GM12873 (cell line): ENCODE results near the gene SRGN.

Source experiments
- TF ChIP-seq, protein P1 (sequence below): IDR thresholded peaks from 2 replicates; pipeline ENCODE4 v1.5.1; 2012; ENCODE audit warnings: low read depth, mild to moderate bottlenecking, moderate library complexity, low read length, control low read depth; ENCODE audit not compliant: insufficient read depth; ENCODE audit errors: missing control alignments

Gene SRGN

DNA sequence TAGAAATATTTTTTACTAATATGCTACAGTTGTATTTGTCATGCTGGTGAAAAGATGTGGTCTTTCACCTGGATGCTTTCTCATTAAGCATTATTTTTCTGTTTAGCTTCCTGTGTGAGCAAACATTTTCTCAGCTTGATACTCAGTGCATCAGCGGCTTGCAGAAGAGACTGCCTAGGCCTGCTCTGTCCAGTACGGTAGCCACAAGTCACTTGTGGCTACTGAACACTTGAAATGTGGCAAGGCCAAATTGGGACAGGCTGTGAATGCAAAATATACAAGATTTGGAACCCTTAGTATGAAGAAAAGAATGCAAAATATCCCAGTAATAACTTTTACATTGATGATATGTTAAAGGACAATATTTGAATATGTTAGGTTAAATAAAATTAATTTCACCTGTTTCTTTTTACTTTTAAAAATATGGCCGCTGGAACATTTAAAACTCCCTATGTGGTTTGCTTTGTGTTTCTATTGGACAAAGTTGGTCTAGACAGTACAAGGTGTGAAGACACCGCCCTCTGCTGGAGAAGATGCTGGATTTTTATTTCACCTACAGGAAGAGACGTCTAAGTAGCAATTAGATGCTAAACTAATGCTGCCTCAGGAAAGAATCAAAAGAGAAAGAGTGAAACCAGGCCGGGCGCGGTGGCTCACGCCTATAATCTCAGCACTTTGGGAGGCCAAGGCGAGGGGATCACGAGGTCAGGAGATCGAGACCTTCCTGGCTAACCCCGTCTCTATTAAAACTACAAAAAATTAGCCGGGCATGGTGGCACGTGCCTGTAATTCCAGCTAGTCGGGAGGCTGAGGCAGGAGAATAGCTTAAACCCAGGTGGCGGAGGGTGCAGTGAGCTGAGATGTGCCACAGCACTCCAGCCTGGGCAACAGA lies 5.3 kb downstream of the SRGN start:
- TF ChIP-seq, protein P1, sequence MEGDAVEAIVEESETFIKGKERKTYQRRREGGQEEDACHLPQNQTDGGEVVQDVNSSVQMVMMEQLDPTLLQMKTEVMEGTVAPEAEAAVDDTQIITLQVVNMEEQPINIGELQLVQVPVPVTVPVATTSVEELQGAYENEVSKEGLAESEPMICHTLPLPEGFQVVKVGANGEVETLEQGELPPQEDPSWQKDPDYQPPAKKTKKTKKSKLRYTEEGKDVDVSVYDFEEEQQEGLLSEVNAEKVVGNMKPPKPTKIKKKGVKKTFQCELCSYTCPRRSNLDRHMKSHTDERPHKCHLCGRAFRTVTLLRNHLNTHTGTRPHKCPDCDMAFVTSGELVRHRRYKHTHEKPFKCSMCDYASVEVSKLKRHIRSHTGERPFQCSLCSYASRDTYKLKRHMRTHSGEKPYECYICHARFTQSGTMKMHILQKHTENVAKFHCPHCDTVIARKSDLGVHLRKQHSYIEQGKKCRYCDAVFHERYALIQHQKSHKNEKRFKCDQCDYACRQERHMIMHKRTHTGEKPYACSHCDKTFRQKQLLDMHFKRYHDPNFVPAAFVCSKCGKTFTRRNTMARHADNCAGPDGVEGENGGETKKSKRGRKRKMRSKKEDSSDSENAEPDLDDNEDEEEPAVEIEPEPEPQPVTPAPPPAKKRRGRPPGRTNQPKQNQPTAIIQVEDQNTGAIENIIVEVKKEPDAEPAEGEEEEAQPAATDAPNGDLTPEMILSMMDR: peak; percentile 69

- TF ChIP-seq, protein P1: no peak
Measured at GRCh38 chr10:69093933-69094332, 6.0 kb downstream of the SRGN start.

- TF ChIP-seq, protein P1: no peak
Measured at GRCh38 chr10:69096045-69096444, 8.1 kb downstream of the SRGN start.

- TF ChIP-seq, protein P1: no peak
Measured at GRCh38 chr10:69097729-69098128, 9.8 kb downstream of the SRGN start.

GRCh38 chr10:69100136-69100872 lies 12.4 kb downstream of the SRGN start:
- TF ChIP-seq, protein P1: no peak

- TF ChIP-seq, protein P1: no peak
Measured at GRCh38 chr10:69101451-69102095, 13.7 kb downstream of the SRGN start.

GRCh38 chr10:69102440-69102839 lies 14.5 kb downstream of the SRGN start:
- TF ChIP-seq, protein P1: no peak
